HG03558 (cell line): Measurements from ENCODE around the gene PARD3B.

Experiments used
- ATAC-seq: cut with Tn5 transposase; IDR thresholded peaks from one replicate; pipeline ENCODE4 v1.9.1; 2021; ENCODE audit warnings: moderate number of reproducible peaks; ENCODE audit not compliant: unreplicated experiment; ENCODE audit errors: extremely low read depth

The PARD3B gene

GRCh38 chr2:204913312-204913711 is 368.0 kb downstream of the PARD3B start:
- no peak for ATAC-seq

DNA sequence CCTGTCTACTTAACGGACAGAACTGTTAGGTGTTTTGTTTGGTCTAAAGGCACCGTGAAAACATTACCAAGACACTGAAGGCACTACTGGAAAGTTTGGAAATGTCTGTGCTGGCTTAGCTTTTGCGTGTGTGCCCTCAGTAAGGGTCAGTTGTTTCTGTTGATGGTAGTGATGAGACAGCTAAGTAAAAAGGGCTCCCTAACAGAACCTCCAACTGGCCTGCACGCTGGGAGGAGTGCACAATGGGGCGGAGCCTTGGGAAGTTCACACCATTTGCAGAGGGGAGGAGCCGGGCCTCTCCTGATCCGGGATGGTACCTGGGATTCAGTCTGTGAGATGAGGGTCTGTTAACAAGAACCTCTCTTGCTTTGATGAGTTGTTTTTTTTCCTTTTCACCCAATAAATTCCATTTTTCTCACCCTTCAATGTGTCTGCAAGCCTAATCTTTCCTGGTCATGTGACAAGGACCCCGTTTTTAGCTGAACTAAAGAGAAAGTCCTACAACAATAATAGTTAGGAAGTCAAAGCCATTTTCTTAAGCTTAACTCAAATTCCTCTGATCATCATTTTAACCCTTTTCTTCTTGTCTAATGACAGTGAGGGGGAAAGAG is 368.7 kb downstream of the PARD3B start:
- no peak for ATAC-seq

- no peak for ATAC-seq
Measured at GRCh38 chr2:204914708-204915107, 369.4 kb downstream of the PARD3B start.

DNA sequence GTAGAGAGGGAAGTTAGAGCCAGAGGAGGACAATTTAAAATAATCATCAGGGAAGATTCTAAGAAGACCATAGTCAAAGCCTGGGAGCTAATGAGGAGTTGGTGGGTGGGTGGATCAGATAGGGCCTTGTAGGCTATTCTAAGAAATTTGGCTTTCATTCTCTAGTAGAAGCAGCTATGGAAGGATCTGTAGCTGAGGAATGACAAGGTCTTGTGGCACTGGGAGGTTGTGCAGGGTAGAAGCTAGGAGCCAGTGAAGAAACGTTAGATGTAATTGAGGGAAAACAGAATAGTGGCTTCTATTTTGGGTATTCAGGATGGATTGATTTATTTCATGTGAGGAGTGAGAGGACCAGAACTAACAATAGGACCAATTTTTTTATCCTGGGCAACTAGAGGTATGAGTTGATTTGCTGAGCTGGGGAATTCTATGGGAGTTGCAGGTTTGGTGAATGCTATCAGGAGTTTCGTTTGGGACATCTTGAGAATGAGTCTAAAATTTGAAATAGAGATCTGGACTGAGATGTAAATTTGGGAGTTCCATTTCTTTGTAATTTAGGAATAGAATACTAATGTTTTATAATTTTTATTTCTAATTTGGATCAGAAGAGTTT is 371.9 kb downstream of the PARD3B start:
- ATAC-seq: no peak

GRCh38 chr2:204920776-204921175 is 375.5 kb downstream of the PARD3B start:
- no peak for ATAC-seq

GRCh38 chr2:204923957-204924356 is 378.7 kb downstream of the PARD3B start:
- ATAC-seq: no peak

DNA sequence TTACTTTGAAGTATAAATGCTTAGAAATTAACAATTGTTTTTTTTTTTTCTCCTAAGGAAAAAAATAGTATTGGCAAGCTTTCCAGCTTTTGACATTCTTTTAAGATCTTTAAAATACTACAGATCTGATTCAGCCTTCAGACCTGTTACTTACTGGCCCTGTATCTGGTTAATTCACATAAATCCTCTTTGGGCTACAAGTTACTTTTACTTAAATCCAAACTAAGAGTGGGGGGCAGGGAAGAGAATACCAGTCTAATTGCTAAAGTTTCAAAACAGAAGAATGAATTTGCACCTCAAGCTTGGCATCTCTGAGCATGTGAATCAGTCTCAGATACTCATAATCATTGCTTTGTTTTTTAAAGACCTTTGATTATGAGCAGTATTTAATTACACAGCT is 386.3 kb downstream of the PARD3B start:
- no peak for ATAC-seq

DNA sequence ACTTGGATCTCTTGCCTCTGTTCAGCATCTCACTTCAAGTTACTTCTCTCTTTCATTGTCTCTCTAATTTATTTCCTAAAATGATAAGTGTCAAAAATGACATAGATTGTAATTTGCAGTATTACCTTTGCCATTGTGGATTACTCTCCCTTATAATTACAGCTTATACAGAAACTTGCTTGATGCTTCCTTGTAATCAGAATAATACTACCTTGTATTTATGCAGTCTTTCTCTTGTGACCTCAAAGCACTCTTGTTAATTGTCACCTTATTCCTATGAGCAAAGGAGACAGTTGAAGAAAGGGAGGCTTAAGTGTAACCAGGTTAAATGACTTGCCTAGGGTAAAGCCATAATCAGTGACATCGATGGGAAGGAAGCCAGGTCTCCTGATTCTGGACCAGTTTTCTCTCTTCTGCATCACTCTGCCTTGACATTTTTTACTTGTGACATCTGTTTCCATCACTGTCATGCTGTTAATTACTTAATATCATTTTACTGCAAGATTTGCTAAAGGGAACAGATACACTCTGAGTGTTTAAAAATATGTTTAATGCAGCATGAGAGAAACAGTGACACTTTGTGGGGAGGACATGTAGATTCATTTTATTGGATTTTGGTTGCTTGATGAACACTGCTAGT is 388.6 kb downstream of the PARD3B start:
- no peak for ATAC-seq

DNA sequence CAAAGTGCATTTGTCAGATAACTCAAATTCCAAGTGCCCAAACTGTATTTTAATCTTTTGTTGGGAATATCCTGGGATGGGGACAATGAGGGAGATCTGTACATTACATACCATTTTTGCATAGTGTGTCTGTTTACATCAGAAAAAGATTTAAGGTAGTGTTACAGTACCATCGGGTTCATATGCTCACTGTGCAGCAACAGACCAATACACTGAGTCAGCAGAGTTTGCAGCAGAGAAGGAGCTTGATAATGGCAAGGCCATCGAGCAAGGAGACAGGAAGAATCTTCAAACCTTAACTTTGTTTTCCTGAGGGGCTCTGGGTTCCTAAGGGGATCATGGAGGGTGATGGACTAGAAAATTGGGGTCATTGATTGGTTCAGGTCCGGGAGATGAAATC is 399.7 kb downstream of the PARD3B start:
- ATAC-seq: no peak

- ATAC-seq: no peak
Measured at GRCh38 chr2:204945376-204945775, 400.1 kb downstream of the PARD3B start.

DNA sequence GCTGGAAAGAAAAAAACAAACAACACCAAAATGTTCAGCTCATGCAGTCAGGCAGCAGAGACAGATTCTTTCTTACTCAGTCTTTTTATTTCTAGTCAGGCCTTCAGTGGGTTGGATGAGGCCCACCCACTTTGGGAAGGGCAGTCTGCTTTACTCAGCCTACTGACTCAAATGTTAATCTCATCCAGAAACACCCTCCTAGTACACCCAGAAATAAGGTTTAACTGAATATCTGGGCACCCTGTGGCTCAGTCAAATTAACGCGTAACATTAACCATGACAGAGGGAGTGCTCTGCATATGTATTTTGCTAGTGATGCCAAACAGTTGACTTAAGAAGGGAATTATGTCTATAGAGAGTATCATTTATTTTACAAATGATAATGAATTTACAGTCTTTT is 401.6 kb downstream of the PARD3B start:
- ATAC-seq: no peak

DNA sequence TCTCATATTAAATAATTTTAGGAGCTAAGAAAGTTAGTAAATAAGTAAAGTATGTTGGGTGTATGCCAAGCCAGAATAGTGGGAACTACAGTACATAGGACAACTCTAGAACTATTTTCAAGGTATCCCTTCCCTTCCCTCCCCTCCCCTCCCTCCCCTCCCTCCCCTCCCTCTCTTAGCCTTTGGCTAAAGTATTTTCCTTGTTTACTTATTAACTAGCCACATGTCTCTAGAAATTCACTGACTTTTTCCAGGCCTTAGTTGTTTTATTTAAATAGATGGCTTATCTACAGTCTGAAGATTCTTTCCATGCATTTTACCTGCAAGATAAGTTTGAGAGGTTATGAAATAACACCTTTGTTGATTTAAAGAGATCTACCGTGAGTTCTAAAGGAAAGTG is 402.1 kb downstream of the PARD3B start:
- ATAC-seq: no peak

- ATAC-seq: no peak
Measured at GRCh38 chr2:204948024-204948763, 402.9 kb downstream of the PARD3B start.

- ATAC-seq: no peak
Measured at GRCh38 chr2:204948822-204949221, 403.5 kb downstream of the PARD3B start.

GRCh38 chr2:204950695-204951346 is 405.5 kb downstream of the PARD3B start:
- no peak for ATAC-seq

- no peak for ATAC-seq
Measured at GRCh38 chr2:204958371-204958770, 413.1 kb downstream of the PARD3B start.

DNA sequence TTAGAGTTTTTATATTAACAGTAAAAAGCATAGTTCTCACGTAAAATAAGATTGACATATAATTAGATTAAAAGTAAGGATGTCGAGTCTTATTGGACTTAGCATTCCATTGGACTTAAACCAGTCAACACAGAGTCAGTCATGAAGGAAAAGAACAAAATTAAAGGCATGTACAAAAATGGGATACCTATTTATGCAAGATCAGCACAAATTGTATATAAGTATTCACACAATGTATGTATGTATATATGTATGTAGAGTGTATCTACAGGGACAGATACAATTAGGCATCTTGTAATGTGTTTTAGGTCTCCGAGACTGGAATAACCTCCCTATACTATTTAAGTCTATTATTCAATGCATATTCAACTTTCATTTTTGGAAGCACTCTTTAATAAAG is 419.1 kb downstream of the PARD3B start:
- no peak for ATAC-seq

- no peak for ATAC-seq
Measured at GRCh38 chr2:204966245-204966644, 421.0 kb downstream of the PARD3B start.

GRCh38 chr2:204967199-204967960 is 422.1 kb downstream of the PARD3B start:
- ATAC-seq: no peak
